Kidney epithelial cell (primary cell): ENCODE data around the gene STX1A. TPM values are rescaled to one million over a fixed set of nuclear protein-coding genes. Genes with fewer than 3 reads are reported as not detected.

ENCODE experiments used
- DNase-seq: peaks from one replicate; pipeline ENCODE4 v3.0.0-alpha.2; 2010; ENCODE audit warnings: low read depth
- H3K27me3 ChIP-seq: 2 replicates; pipeline ENCODE4 v1.6.0; 2011; ENCODE audit warnings: low read length; ENCODE audit not compliant: control insufficient read depth, insufficient read depth
- H3K36me3 ChIP-seq: 2 replicates; pipeline ENCODE4 v1.5.1; 2011; ENCODE audit warnings: low read length; ENCODE audit not compliant: control insufficient read depth, insufficient read depth
- H3K4me3 ChIP-seq: 2 replicates; pipeline ENCODE4 v1.5.1; 2011; ENCODE audit warnings: low read depth, mild to moderate bottlenecking, control low read depth, low read length
- total RNA-seq: library from RNA; depleted of rRNA; stranded (reverse); fragments of >200 nt; gene quantifications from 2 replicates; pipeline ENCODE4 v1.2.3, GENCODE V29; 2015
- TF ChIP-seq, protein P1 (sequence below): IDR thresholded peaks from 2 replicates; pipeline ENCODE4 v1.5.1; 2011; ENCODE audit warnings: mild to moderate bottlenecking, moderate library complexity, low read length, control low read depth, inconsistent platforms; ENCODE audit not compliant: insufficient read depth, poor library complexity, severe bottlenecking

STX1A gene
- total RNA-seq, 1 donor from 2014 or later = 25.9 TPM

DNA sequence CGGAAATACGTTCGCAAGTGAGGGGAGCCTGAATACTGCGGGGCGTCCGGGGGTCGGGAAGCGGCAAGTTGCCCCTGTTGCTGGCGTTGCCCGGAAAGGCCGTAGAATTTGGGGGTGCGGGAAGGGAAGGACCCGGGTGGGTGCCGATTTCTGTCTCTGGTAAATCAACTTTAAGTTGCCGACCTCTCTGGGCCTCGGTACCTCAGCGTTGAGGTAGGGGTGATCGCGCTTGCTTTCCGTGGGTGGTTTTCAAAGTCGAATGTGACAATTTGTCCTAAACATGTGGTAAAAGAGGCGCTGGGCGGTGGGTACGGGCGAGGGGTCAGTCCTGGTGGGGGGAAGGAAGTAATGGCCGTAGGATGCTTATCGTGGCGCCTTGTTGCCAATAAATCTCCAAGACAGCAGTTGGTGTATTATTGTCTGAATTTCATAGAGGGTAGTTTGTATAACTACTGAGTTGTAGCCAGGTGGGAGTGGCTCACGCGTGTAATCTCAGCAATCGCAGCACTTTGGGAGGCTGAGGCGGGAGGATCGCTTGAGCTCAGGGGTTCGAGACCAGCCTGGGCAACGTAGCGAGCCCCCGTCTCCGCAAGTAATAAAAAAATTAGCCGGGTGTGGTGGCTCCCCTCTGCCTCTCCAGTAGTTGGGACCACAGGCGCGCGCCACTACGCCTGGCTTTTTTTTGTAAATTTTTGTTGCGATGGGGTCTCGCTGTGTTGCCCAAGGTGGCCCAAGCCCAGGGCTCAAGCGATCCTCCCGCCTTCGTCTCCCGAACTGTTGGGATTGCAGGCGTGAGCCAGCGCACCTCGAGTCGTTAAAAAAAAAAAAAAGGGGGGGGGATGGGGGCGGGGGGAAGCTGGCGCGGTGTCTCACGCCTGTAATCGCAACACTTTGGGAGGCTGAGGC is 35.4 kb downstream of the STX1A start:
- H3K27me3 ChIP-seq = no peaks in the 10 kb centered on the region
- no peaks in the 10 kb centered on the region for H3K36me3 ChIP-seq
- TF ChIP-seq, protein P1, sequence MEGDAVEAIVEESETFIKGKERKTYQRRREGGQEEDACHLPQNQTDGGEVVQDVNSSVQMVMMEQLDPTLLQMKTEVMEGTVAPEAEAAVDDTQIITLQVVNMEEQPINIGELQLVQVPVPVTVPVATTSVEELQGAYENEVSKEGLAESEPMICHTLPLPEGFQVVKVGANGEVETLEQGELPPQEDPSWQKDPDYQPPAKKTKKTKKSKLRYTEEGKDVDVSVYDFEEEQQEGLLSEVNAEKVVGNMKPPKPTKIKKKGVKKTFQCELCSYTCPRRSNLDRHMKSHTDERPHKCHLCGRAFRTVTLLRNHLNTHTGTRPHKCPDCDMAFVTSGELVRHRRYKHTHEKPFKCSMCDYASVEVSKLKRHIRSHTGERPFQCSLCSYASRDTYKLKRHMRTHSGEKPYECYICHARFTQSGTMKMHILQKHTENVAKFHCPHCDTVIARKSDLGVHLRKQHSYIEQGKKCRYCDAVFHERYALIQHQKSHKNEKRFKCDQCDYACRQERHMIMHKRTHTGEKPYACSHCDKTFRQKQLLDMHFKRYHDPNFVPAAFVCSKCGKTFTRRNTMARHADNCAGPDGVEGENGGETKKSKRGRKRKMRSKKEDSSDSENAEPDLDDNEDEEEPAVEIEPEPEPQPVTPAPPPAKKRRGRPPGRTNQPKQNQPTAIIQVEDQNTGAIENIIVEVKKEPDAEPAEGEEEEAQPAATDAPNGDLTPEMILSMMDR = no peak
- peak overlapping the region; percentile 74 for H3K4me3 ChIP-seq
- DNase-seq = no peak

DNA sequence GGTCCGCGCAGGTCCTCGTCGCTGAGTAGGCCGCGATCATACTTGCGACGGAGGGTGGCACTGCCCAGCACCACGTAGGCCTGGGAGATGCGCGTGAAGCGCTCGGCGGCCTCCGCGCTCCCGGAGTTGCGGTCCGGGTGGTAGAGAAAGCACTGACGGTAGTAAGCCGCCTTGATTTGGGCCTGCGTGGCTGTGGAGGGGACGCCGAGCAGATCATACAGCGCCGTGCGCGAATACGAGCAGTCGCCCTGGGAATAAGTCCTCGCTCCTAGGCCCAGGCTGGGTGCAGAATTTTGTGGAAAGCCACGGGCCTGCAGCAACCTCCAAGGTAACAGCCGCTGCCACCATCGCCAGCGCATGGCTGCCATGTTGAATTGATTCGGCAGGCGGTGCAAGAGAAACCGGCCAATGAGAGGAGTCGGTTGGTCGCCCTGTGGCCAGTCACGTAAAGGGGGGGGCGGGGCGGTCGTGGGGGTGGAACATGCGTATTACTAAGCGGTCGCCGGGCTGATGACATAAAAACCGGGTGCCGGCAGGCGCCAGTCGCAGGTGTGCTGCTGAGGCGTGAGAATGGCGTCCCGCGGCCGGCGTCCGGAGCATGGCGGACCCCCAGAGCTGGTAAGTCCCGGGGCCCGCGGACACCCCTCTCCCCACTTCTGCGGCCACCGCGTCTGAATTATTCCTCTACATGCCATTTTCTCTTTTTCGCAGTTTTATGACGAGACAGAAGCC is 36.2 kb downstream of the STX1A start, which contains the start of the genes BUD23 and DNAJC30:
TSS of gene BUD23 (plus strand) at position 542 of the 732 bp plus-strand sequence. CDS start at position 571, 29 bp downstream.
TSS of gene DNAJC30 (minus strand) at position 398 of the 732 bp plus-strand sequence. CDS start at position 368, 30 bp downstream.
- no peaks in the 10 kb centered on the region for H3K27me3 ChIP-seq
- TF ChIP-seq, protein P1 = no peak
- no peaks in the 10 kb centered on the region for H3K36me3 ChIP-seq
- H3K4me3 ChIP-seq = peak within 1 kb of the TSS; percentile 74
- peak; percentile 86 for DNase-seq

DNA sequence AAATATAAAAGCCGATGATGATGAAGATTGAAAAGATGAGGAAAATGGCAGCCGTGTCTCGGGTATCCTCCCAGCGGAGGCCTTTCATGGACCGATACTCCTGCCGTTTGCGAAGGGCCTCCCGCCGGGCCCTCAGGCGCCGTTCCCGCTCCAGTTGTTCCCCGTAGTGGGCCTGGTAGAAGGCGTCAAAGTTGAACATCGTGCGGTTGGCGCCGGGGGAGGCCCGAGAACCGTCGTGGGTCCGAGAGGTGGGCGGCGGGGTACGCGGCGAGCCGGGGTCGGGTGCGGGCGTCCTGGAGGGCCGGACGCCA is 36.8 kb downstream of the STX1A start:
- no peak for DNase-seq
- no peaks in the 10 kb centered on the region for H3K36me3 ChIP-seq
- no peaks in the 10 kb centered on the region for H3K27me3 ChIP-seq
- peak overlapping the region; percentile 74 for H3K4me3 ChIP-seq
- TF ChIP-seq, protein P1 = no peak

DNA sequence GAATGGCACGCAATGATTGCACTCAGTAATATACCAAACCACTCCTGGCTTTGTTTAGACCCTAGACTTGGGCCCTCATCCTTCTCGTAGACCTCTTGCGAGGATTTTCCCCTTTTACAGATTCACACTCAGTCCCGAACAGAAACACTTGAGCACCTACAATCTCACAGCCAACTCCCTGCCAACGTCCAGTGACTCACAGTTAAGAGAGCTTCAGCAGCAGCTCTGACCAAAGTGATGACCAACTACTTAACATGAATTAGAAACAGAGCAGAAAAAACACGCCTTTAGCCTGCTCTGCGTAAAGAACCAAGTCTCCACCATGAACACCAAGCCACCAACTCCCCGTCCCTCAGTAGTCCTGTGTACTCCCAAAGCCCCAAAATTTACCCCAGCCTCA is 38.4 kb downstream of the STX1A start:
- TF ChIP-seq, protein P1 = no peak
- no peaks in the 10 kb centered on the region for H3K36me3 ChIP-seq
- no peaks in the 10 kb centered on the region for H3K27me3 ChIP-seq
- H3K4me3 ChIP-seq = no peak overlapping the region
- peak; percentile 12 for DNase-seq

DNA sequence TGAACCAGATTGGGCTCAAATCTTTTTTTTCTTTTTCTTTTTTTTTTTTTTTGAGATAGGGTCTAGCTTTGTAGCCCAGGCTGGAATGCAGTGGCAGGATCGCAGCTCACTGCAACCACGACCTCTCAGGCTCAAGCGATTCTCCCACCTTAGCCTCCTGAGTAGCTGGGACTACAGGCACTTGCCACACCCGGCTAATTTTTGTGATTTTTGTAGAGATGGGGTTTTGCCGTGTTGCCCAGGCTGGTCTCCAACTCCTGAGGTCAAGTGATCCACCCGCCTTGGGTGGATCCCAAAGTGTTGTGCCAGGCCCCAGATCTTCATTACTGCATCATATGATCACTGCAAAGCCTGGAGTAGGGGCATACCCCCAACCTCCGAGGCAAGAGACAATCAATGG is 39.0 kb downstream of the STX1A start:
- no peak for DNase-seq
- Histone ChIP-seq H3K27me3 (no peaks in the 10 kb centered on the region), H3K4me3 (no peak overlapping the region), H3K36me3 (no peaks in the 10 kb centered on the region)
- TF ChIP-seq, protein P1 = no peak
